Suprapubic skin (tissue), 4 donors: Measurements from ENCODE around the gene CDCA5. TPM values are rescaled to one million over a fixed set of nuclear protein-coding genes. Genes with fewer than 3 reads are reported as not detected.

Source experiments
- DNase-seq, 2 donors: peaks; one replicate each; pipeline ENCODE4 v3.0.0-alpha.2; 2019; ENCODE audit warnings: low spot score in 2 of 2
- H3K27ac ChIP-seq: fragments of 200-600 bp; sonication (generic); one replicate; pipeline ENCODE4 v1.5.1; 2019
- H3K27me3 ChIP-seq: fragments of 200-600 bp; sonication (generic); one replicate; pipeline ENCODE4 v1.5.1; 2019
- H3K36me3 ChIP-seq: fragments of 200-600 bp; sonication (generic); one replicate; pipeline ENCODE4 v1.5.1; 2019
- H3K4me1 ChIP-seq: fragments of 200-600 bp; sonication (generic); one replicate; pipeline ENCODE4 v1.5.1; 2019
- H3K4me3 ChIP-seq: fragments of 200-600 bp; sonication (generic); one replicate; pipeline ENCODE4 v1.5.1; 2019; ENCODE audit warnings: mild to moderate bottlenecking
- H3K9me3 ChIP-seq: fragments of 200-600 bp; sonication (generic); one replicate; pipeline ENCODE4 v1.5.1; 2019
- EP300 ChIP-seq: sonication (generic); formaldehyde crosslinking; IDR thresholded peaks from one replicate; pipeline ENCODE4 v1.6.1; 2017; ENCODE audit warnings: antibody characterized with exemption
- POLR2A ChIP-seq, 2 donors: fragments of 450-650 bp; IDR thresholded peaks; one replicate each; pipeline ENCODE4 v1.6.1; 2017; ENCODE audit warnings: antibody characterized with exemption in 2 of 2, mild to moderate bottlenecking in 2 of 2, moderate library complexity in 2 of 2
- POLR2AphosphoS5 ChIP-seq, 3 donors: sonication (generic); formaldehyde crosslinking; IDR thresholded peaks; one replicate each; pipeline ENCODE4 v1.6.1; 2017; ENCODE audit warnings: antibody characterized with exemption in 3 of 3
- WGBS: methylation state at CpG from one replicate; pipeline ENCODE4 v1.1.5; 2018; 5-methylcytosine and 5-hydroxymethylcytosine counted together
- total RNA-seq, 4 donors: library from RNA; depleted of rRNA; stranded (reverse); fragments of >200 nt; gene quantifications; one replicate each; pipeline ENCODE4 v1.1.0, GENCODE V29; 2016
- TF ChIP-seq, protein P1 (sequence below), 2 donors: fragments of 200-600 bp in 1 of 2; fragments of 450-650 bp in 1 of 2; sonication (generic) in 1 of 2; IDR thresholded peaks; one replicate each; pipeline ENCODE4 v1.5.1; 2016 to 2019; ENCODE audit warnings: antibody characterized with exemption in 2 of 2, mild to moderate bottlenecking in 1 of 2, moderate library complexity in 1 of 2

The CDCA5 gene
- total RNA-seq, 4 donors from 2014 or later: 0.91 to 6.8 (median 1.4) TPM

DNA sequence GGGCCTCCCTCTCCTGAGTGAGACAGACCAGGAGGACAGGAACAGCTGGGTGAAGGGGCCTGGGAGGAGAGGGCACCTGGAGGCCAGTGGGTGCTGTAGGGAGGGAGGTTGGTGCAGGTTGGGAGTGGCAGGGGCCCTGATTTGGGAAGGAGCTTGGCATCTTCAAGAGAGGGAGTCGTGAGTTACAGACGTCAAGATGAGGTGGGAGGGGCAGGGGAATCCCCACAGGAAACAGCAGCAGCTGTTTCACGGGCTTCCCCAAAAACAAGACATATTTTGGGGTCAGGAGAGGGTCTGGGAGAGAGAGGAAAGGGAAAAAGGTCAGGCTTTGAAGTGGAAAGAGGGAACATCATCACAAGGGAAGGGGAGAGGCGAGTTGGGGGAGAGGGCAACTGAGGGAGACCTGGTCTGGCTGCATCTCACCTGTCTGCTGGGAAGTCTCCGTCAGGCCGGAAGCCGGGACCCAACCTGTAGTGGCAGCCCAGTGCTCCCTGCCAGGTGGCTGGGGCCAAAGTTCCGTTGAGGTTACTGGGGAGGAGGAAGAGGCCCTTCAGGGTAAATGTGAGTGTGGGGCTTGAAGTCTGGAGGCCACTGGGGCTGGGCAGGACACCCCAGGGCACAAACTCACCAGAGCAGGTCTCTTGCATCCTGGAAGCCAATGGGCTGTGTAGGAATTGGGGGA lies 29.9 kb downstream of the CDCA5 start:
- no peaks in the 10 kb centered on the region for H3K27me3 ChIP-seq
- no peak for DNase-seq
- no peak overlapping the region for H3K4me3 ChIP-seq
- WGBS: 52% methylated on average over 8 of the region's 8 CpGs
- H3K9me3 ChIP-seq: no peaks in the 10 kb centered on the region
- H3K36me3 ChIP-seq: no peaks in the 10 kb centered on the region
- no peaks in the 10 kb centered on the region for H3K4me1 ChIP-seq
- H3K27ac ChIP-seq: no peak overlapping the region
- TF ChIP-seq POLR2AphosphoS5 (IDR thresholded peaks at IDR 0.05) (no peak), EP300 (no peak)
- TF ChIP-seq, protein P1, sequence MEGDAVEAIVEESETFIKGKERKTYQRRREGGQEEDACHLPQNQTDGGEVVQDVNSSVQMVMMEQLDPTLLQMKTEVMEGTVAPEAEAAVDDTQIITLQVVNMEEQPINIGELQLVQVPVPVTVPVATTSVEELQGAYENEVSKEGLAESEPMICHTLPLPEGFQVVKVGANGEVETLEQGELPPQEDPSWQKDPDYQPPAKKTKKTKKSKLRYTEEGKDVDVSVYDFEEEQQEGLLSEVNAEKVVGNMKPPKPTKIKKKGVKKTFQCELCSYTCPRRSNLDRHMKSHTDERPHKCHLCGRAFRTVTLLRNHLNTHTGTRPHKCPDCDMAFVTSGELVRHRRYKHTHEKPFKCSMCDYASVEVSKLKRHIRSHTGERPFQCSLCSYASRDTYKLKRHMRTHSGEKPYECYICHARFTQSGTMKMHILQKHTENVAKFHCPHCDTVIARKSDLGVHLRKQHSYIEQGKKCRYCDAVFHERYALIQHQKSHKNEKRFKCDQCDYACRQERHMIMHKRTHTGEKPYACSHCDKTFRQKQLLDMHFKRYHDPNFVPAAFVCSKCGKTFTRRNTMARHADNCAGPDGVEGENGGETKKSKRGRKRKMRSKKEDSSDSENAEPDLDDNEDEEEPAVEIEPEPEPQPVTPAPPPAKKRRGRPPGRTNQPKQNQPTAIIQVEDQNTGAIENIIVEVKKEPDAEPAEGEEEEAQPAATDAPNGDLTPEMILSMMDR (IDR thresholded peaks at IDR 0.05): no peak

DNA sequence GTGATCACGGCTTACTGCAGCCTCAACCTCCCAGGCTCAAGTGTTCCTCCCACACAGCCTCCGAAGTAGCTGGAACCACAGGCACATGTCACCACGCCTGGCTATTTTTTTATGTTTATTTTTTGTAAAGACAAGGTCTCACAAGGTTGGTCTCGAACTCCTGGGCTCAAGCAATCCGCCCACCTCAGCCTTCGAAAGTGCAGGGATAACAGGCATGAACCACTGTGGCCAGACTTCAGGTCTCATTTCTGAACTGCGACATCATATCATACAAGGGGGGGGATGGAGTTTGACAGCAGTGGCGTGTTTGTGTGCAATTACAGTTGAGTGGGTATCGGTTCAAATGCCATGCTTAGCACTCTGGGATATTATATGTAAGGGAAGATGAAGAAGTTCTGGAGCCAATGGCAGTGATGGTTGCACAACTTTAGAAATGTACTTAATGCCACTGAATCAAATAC lies 32.4 kb downstream of the CDCA5 start:
- Histone ChIP-seq H3K9me3 (no peaks in the 10 kb centered on the region), H3K4me1 (peaks cover 17% of the 10 kb centered on the region), H3K4me3 (no peak overlapping the region), H3K27me3 (no peaks in the 10 kb centered on the region), H3K36me3 (no peaks in the 10 kb centered on the region), H3K27ac (no peak overlapping the region)
- TF ChIP-seq, protein P1 (IDR thresholded peaks at IDR 0.05): no peak
- TF ChIP-seq POLR2A (IDR thresholded peaks at IDR 0.05) (no peak), EP300 (no peak), POLR2AphosphoS5 (IDR thresholded peaks at IDR 0.05) (no peak)
- 88% methylated on average over 9 of the region's 9 CpGs for WGBS
- no peak for DNase-seq

DNA sequence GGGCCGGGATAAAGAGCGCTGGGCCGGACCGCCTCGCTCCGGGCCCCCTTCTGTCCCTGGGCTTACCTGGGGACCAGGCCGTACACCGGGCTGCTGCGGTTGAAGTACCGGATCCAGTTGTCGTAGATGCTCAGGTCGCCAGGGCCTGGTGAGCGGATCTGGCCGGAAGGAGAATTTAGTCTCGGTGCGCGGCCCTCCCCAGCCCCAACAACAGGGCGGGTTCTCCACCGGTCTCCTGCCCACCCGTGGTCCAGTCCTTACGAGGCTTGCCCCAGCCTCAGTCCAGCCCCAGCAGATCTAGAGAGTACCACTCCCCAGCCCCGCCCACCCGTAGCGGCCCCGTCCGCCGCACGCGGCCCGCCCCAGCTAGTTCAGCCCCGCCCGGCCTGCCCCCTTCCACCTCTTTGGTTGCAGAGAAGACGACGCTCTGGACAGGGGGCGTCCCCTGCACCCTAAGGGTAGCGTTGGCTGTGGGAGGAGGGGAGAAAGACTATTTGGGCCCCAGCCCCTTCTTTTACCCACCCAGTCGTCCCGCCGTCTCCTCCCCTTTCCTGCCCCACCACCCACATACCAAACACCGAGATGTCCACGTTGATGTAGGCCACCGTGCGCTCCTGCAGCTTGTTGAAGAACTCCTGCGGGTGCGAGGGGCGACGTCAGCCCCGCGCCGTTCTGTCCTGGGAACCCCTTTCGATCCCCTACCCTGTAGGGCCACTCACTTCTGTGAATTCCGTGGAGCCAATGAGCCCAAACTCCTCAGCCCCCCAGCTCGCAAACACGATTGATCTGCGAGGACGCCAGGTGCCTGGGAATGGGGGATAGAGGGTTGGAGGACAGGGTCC lies 36.0 kb downstream of the CDCA5 start:
- TF ChIP-seq EP300 (no peak), POLR2A (IDR thresholded peaks at IDR 0.05) (no peak), POLR2AphosphoS5 (IDR thresholded peaks at IDR 0.05) (no peak)
- TF ChIP-seq, protein P1 (IDR thresholded peaks at IDR 0.05): no peak

DNA sequence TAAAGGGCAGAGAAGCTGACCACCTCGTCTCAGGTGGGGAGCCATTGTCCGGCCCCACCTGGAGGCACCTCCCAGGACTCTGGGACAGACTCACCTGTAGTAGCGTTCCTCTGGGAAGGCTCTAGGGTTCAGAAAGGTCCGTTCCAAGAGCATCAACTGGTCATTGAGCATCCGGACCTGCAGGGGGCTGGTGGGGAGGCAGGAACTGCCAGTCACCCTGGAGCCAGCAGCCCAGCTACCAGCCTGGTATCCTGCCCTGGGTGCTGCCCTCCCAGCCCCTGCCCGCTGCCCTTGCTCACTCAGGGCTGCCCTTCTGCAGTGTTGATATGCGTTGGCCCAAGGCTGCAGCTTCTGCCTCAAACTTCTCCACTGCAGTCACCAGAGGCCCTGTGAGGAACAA lies 38.1 kb downstream of the CDCA5 start:
- Histone ChIP-seq H3K4me3 (no peak overlapping the region), H3K9me3 (no peaks in the 10 kb centered on the region), H3K36me3 (peaks cover 8% of the 10 kb centered on the region), H3K27me3 (no peaks in the 10 kb centered on the region), H3K4me1 (peaks cover 40% of the 10 kb centered on the region), H3K27ac (no peak overlapping the region)
- TF ChIP-seq POLR2A (IDR thresholded peaks at IDR 0.05) (no peak), EP300 (no peak), POLR2AphosphoS5 (IDR thresholded peaks at IDR 0.05) (no peak)
- TF ChIP-seq, protein P1 (IDR thresholded peaks at IDR 0.05): no peak
- 93% methylated on average over 5 of the region's 7 CpGs for WGBS
- no peak for DNase-seq

More for the DNA sequence above, 36.0 kb downstream of the CDCA5 start:
- no peak overlapping the region for H3K27ac ChIP-seq
- no peaks in the 10 kb centered on the region for H3K27me3 ChIP-seq
- no peak for DNase-seq
- peaks cover 26% of the 10 kb centered on the region for H3K4me1 ChIP-seq
- 16% methylated on average over 45 of the region's 56 CpGs for WGBS
- peak overlapping the region; percentile 59 for H3K4me3 ChIP-seq
- H3K36me3 ChIP-seq: peaks cover 8% of the 10 kb centered on the region
- no peaks in the 10 kb centered on the region for H3K9me3 ChIP-seq

DNA sequence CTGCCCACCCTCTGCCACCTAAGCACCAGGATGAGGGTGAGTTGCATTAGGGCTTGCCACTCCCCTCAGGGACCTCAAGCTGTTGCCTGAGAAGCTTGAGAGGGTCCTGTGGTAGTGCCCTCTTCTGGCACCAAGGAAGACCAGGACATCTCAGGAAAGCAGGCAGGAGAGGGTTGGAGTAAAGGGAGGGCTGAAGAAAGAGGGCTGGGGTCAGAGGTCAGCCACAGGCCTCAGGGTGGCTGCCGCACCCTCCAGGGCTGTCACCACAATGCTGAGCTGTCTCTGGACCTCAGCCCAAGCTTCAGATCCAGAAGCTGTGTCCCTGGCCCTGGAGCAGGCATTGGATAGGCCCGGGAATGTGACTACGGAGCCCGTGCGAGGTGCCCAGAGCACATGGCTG lies 38.8 kb downstream of the CDCA5 start:
- peaks cover 8% of the 10 kb centered on the region for H3K36me3 ChIP-seq
- no peaks in the 10 kb centered on the region for H3K9me3 ChIP-seq
- H3K27ac ChIP-seq: no peak overlapping the region
- peaks cover 44% of the 10 kb centered on the region for H3K4me1 ChIP-seq
- H3K4me3 ChIP-seq: no peak overlapping the region
- H3K27me3 ChIP-seq: no peaks in the 10 kb centered on the region
- DNase-seq: no peak
- WGBS: 87% methylated on average over 4 of the region's 5 CpGs
- TF ChIP-seq POLR2A (IDR thresholded peaks at IDR 0.05) (no peak), POLR2AphosphoS5 (IDR thresholded peaks at IDR 0.05) (no peak), EP300 (no peak)
- TF ChIP-seq, protein P1 (IDR thresholded peaks at IDR 0.05): no peak
